Body of pancreas (tissue), 4 donors: Measurements from ENCODE around the gene MYL6B. TPM values are rescaled to one million over a fixed set of nuclear protein-coding genes. Genes with fewer than 3 reads are reported as not detected.
"Not testable (repeated sequence)": the region's sequence is repeated elsewhere in the genome, so short reads cannot be mapped to it uniquely, and the experiment has no call there.

Source experiments
- ATAC-seq: fragments of 150-250 bp; one replicate; pipeline ENCODE4 v1.9.1; 2016
- DNase-seq, 4 donors: peaks; one replicate each; pipeline ENCODE4 v3.0.0-alpha.2; 2019
- H3K27ac ChIP-seq, 4 donors: fragments of 200-600 bp; sonication (generic); 1 replicate in 3 of 4; 2 replicates in 1 of 4; pipeline versions ENCODE4 v1.5.1 to v1.6.1; 2016 to 2019; ENCODE audit warnings: mild to moderate bottlenecking in 1 of 4, mixed read lengths in 1 of 4, moderate library complexity in 1 of 4
- H3K27me3 ChIP-seq, 2 donors: fragments of 200-600 bp; sonication (generic); one replicate each; pipeline ENCODE4 v1.6.0; 2016; ENCODE audit warnings: mild to moderate bottlenecking in 1 of 2
- H3K36me3 ChIP-seq, 2 donors: fragments of 200-600 bp; sonication (generic); replicated peaks in 1 of 2; 2 replicates each; pipeline ENCODE4 v1.5.1; 2016; ENCODE audit warnings: low read depth in 2 of 2; ENCODE audit not compliant: insufficient read depth in 1 of 2
- H3K4me1 ChIP-seq: fragments of 200-600 bp; sonication (generic); one replicate; pipeline ENCODE4 v1.6.0; 2016
- H3K4me3 ChIP-seq, 2 donors: fragments of 200-600 bp; sonication (generic); 1 replicate in 1 of 2; 2 replicates in 1 of 2; pipeline ENCODE4 v1.5.1; 2016 to 2019
- H3K9me3 ChIP-seq, 3 donors: fragments of 200-600 bp; sonication (generic); 1 replicate in 2 of 3; 2 replicates in 1 of 3; pipeline ENCODE4 v1.5.1; 2016
- POLR2A ChIP-seq, 3 donors: fragments of 450-650 bp; IDR thresholded peaks; one replicate each; pipeline ENCODE4 v1.6.1; 2016; ENCODE audit warnings: antibody characterized with exemption in 3 of 3, mild to moderate bottlenecking in 2 of 3
- whole genome bisulfite sequencing, 2 donors: methylation state at CpG; one replicate each; pipeline ENCODE4 v1.1.5; 2017; 5-methylcytosine and 5-hydroxymethylcytosine counted together
- intact Hi-C: fragments of 100-400 bp; cut with DNase I; formaldehyde crosslinking; loops from one replicate; pipeline ENCODE4 v1.15.1; 2023
- total RNA-seq, 2 donors: library from RNA; depleted of rRNA; stranded (reverse); fragments of >200 nt; gene quantifications; one replicate each; pipeline ENCODE4 v1.1.0, GENCODE V29; 2016
- TF ChIP-seq, protein P1 (sequence below), 7 experiments: fragments of 450-650 bp in 4 of 7; fragments of 200-600 bp in 3 of 7; sonication (generic) in 3 of 7; IDR thresholded peaks; one replicate each; pipeline ENCODE4 v1.5.1; 2016 to 2019; ENCODE audit warnings: antibody characterized with exemption in 7 of 7

MYL6B gene
- total RNA-seq, 2 donors from 2014 or later: 7.5 to 24.1 TPM

DNA sequence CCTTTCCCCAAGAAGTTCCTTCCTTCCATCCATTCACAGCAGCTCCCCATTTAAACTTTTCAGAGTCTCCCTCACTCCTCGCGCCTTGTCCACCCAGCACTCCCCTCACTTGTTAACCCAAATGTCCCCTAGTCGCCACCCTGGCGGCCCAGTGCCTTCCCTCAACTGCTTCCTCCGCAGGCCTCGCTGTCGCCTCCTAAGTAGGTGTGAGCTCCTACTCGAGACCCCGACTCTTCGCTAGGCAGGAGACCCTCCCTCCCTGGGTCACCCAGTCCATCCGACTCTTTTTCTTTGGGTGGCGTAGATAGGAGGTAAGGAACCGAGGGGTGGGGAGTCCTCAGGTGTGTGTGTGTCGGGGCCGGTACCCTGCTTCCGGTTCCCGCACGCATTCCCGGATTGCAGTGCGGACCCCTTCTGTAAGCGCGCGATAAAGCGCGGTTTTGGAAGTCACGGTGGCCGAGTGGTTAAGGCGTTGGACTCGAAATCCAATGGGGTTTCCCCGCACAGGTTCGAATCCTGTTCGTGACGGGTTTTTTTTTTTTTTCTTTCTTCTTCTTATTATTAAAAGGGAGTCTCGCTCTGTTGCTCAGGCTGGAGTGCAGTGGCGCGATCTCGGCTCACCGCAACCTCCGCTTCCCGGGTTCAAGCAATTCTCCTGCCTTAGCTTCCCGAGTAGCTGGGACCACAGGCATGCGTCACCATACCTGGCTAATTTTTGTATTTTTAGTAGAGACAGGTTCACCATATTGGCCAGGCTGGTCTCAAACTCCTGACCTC lies 37.7 kb downstream of the MYL6B start:
- Histone ChIP-seq H3K36me3 (peaks cover 0 to under 1% of the 10 kb centered on the region in 2 donors), H3K27me3 (no peaks in the 10 kb centered on the region), H3K4me1 (peaks cover 25% of the 10 kb centered on the region), H3K9me3 (no peaks in the 10 kb centered on the region), H3K4me3 (peak overlapping the region; percentile 49 to 54), H3K27ac (peak overlapping the region; percentile 84 to 96 (median 91))
- DNase-seq (peak; percentile 88 to 90 (median 89)), ATAC-seq (peak; percentile 64)
- 1% methylated on average over 33 to 42 of the region's 42 CpGs for WGBS, 2 donors
- TF ChIP-seq POLR2A (IDR thresholded peaks at IDR 0.05): peak in 2 of 3 donors; percentile 56 to 66
- TF ChIP-seq, protein P1, sequence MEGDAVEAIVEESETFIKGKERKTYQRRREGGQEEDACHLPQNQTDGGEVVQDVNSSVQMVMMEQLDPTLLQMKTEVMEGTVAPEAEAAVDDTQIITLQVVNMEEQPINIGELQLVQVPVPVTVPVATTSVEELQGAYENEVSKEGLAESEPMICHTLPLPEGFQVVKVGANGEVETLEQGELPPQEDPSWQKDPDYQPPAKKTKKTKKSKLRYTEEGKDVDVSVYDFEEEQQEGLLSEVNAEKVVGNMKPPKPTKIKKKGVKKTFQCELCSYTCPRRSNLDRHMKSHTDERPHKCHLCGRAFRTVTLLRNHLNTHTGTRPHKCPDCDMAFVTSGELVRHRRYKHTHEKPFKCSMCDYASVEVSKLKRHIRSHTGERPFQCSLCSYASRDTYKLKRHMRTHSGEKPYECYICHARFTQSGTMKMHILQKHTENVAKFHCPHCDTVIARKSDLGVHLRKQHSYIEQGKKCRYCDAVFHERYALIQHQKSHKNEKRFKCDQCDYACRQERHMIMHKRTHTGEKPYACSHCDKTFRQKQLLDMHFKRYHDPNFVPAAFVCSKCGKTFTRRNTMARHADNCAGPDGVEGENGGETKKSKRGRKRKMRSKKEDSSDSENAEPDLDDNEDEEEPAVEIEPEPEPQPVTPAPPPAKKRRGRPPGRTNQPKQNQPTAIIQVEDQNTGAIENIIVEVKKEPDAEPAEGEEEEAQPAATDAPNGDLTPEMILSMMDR (IDR thresholded peaks at IDR 0.05): peak in 3 of 7 experiments; percentile 1 to 26 (median 3)
- intact Hi-C loops: no loop called here

DNA sequence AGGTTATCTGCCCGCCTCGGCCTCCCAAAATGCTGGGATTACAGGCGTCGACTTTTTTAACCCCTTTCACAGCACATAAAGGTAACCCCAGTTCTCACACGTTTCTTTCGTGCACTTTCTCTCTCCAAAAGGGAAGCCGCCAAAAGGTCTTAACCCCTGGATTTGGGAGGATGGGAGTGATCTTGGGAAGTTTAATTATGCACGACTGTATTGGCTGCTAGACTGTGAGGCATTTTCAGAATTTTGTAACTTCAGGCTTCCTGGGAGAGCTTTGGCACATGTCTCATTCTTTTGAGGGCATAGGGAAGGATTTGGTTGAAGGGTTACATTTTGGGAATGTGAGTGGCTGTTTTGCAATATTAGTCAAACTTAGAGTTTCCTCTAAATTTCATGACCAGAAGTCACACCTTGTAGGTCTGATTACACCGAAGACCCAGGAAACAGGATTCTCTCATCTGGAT lies 38.3 kb downstream of the MYL6B start:
- peak overlapping the region in 1 of 2 donors; percentile 49 for H3K4me3 ChIP-seq
- 15 to 20% methylated on average over 9 of the region's 9 CpGs for WGBS, 2 donors
- ATAC-seq: no peak
- intact Hi-C loops: no loop called here
- H3K4me1 ChIP-seq: peaks cover 25% of the 10 kb centered on the region
- DNase-seq: no peak
- H3K27me3 ChIP-seq: no peaks in the 10 kb centered on the region
- peak overlapping the region; percentile 50 to 96 (median 91) for H3K27ac ChIP-seq
- TF ChIP-seq, protein P1 (IDR thresholded peaks at IDR 0.05): no peak
- no peak for TF ChIP-seq POLR2A (IDR thresholded peaks at IDR 0.05)
- H3K9me3 ChIP-seq: no peaks in the 10 kb centered on the region
- H3K36me3 ChIP-seq: no peaks in the 10 kb centered on the region

DNA sequence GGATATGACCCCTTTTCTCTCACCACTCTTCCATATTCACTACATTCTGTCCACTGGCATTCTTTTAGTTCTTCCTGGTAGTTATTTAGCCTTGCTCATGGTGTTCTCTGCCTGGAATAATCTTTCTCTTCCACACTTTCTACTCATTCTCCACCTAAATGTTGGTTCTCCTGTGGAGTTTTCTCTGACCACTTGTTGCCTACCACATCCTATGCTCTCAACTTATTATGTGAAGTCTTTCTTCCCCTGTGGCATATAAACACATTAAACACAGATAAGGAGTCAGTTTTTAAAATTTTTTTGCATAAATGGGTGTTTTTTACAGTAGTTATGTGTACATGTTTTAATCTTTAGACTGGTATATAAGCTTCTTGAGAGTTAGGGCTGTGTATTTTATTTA lies 40.2 kb downstream of the MYL6B start:
- no peaks in the 10 kb centered on the region for H3K36me3 ChIP-seq
- no peak for DNase-seq
- TF ChIP-seq, protein P1 (IDR thresholded peaks at IDR 0.05): no peak
- TF ChIP-seq POLR2A (IDR thresholded peaks at IDR 0.05): no peak
- no peaks in the 10 kb centered on the region for H3K27me3 ChIP-seq
- intact Hi-C loops: no loop called here
- H3K4me1 ChIP-seq: peaks cover 18% of the 10 kb centered on the region
- no peak overlapping the region for H3K27ac ChIP-seq
- H3K9me3 ChIP-seq: no peaks in the 10 kb centered on the region
- ATAC-seq: no peak
- H3K4me3 ChIP-seq: no peak overlapping the region

DNA sequence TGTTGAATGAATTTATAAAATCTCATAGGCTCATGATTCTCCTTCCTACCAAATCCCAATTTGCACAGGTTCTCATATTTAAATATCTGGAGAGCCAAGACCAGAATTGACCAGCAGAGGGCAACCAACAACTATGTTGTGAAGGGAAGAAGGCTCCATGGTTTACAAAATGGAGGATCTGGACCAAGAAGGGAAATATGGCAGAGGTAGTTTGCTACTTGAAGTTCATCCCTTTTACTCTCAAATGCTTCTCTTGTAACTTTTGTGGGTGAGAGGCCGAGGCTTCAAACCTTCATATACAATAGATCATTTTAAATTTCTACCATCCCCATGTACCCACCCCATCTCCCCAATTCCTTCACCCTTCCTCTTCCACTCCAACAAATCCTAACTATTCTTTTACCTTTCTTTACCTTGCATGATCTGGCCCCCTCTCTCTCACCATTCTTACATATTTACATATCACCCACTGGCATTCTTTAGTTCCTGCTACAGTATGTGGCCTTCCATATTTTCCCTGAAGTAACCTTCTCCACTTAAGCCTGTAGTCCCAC lies 40.7 kb downstream of the MYL6B start:
- Histone ChIP-seq H3K4me3 (no peak overlapping the region), H3K9me3 (no peaks in the 10 kb centered on the region), H3K36me3 (no peaks in the 10 kb centered on the region), H3K27me3 (no peaks in the 10 kb centered on the region), H3K4me1 (peaks cover 13% of the 10 kb centered on the region), H3K27ac (no peak overlapping the region)
- DNase-seq (peak; percentile 85 to 90 (median 86)), ATAC-seq (peak; percentile 20)
- TF ChIP-seq POLR2A (IDR thresholded peaks at IDR 0.05): no peak
- TF ChIP-seq, protein P1 (IDR thresholded peaks at IDR 0.05): peak; percentile 64 to 94 (median 90)
- WGBS, 2 donors: 23 to 53% methylated on average over 1 of the region's 1 CpG
- intact Hi-C loops: no loop called here

DNA sequence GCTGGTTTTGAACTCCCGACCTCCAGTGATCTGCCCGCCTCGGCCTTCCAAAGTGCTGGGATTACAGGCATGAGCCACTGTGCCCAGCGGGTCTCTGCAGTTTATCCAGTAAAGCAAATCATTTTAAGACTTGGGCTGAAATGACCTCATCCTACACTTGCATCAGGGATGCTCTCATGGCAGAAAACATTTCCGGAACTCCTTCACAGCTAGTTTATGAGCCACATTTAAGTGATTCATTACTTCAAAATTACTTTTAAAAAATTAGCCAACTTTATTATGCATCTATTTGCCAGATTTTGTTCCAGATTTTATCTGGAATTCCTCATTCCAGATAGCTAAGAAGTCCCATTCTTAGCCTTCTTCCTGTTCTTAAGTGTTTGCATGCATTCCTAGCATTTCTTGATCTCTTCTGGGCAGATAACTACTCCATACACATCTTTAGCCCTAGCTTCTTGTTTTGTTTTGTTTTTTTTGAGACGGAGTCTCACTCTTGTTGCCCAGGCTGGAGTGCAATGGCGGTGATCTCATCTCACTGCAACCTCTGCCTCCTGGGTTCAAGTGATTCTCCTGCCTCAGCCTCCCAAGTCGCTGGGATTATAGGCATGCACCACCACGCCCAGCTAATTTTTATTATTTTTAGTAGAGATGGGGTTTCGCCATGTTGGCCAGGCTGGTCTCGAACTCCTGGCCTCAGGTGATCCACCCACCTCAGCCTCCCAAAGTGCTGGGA lies 44.6 kb downstream of the MYL6B start:
- H3K36me3 ChIP-seq, H3K27me3 ChIP-seq, intact Hi-C loops, H3K27ac ChIP-seq, H3K4me1 ChIP-seq, H3K9me3 ChIP-seq, H3K4me3 ChIP-seq: not testable (repeated sequence)
- 74 to 84% methylated on average over 11 of the region's 11 CpGs for WGBS, 2 donors
- peak in 1 of 4 donors; percentile 10 for DNase-seq
- ATAC-seq: peak; percentile 28
